ENCODE data around the gene VWF. TPM values are rescaled to one million over a fixed set of nuclear protein-coding genes. Genes with fewer than 3 reads are reported as not detected.

The VWF gene
- total RNA-seq, 2 experiments from 2014 or later, result 0.02 TPM; not detected in 1

GRCh38 chr12:6062757-6063735 is 61.4 kb downstream of the VWF start:
- H3K27me3 Mint-ChIP-seq, result peaks cover 14% of the 10 kb centered on the region
- no peaks in the 10 kb centered on the region for H3K9me3 Mint-ChIP-seq (ENCODE audit: low read depth)
- no peaks in the 10 kb centered on the region for H3K4me1 Mint-ChIP-seq
- ATAC-seq (peak; percentile 72), DNase-seq (peak; percentile 61)
- CTCF ChIA-PET, result interaction anchor here (0.6 to 3.2 kb wide), 4 partner anchors 10 to 221 kb away, joined by 3 to 17 read pairs (median 10); no protein-coding TSS in a partner anchor
- H3K4me3 Mint-ChIP-seq, result no peak overlapping the region
- no peak overlapping the region for H3K27ac Mint-ChIP-seq
- H3K36me3 Mint-ChIP-seq, result no peaks in the 10 kb centered on the region

GRCh38 chr12:6062395-6062756 is 62.1 kb downstream of the VWF start:
- H3K27me3 Mint-ChIP-seq, result peaks cover 13% of the 10 kb centered on the region
- DNase-seq (no peak), ATAC-seq (no peak)
- H3K27ac Mint-ChIP-seq, result no peak overlapping the region
- CTCF ChIA-PET, result no interaction called here
- no peaks in the 10 kb centered on the region for H3K4me1 Mint-ChIP-seq
- no peaks in the 10 kb centered on the region for H3K9me3 Mint-ChIP-seq (ENCODE audit: low read depth)
- H3K4me3 Mint-ChIP-seq, result no peak overlapping the region
- no peaks in the 10 kb centered on the region for H3K36me3 Mint-ChIP-seq

- H3K27ac Mint-ChIP-seq, result no peak overlapping the region
Observed at GRCh38 chr12:6061660-6062059, 62.8 kb downstream of the VWF start.

GRCh38 chr12:6059860-6060565 is 64.5 kb downstream of the VWF start:
- ATAC-seq, result no peak
- Mint-ChIP-seq H3K9me3 (ENCODE audit: low read depth) (no peaks in the 10 kb centered on the region), H3K36me3 (no peaks in the 10 kb centered on the region), H3K27ac (no peak overlapping the region), H3K4me3 (no peak overlapping the region), H3K4me1 (no peaks in the 10 kb centered on the region), H3K27me3 (peaks cover 25% of the 10 kb centered on the region)
- CTCF ChIA-PET, result interaction anchor here (1.5 to 2.0 kb wide), 2 partner anchors 72 to 219 kb away, joined by 4 to 6 read pairs; no protein-coding TSS in a partner anchor
- no peak for DNase-seq

More at GRCh38 chr12:6061660-6062059, 62.8 kb downstream of the VWF start:
- ATAC-seq, result no peak
- Mint-ChIP-seq H3K9me3 (ENCODE audit: low read depth) (no peaks in the 10 kb centered on the region), H3K4me1 (no peaks in the 10 kb centered on the region), H3K4me3 (no peak overlapping the region), H3K36me3 (no peaks in the 10 kb centered on the region), H3K27me3 (peaks cover 17% of the 10 kb centered on the region)
- CTCF ChIA-PET, result interaction anchor here (1.0 to 1.3 kb wide), 2 partner anchors 9 to 24 kb away, joined by 3 read pairs; no protein-coding TSS in a partner anchor
- DNase-seq, result no peak

DNA sequence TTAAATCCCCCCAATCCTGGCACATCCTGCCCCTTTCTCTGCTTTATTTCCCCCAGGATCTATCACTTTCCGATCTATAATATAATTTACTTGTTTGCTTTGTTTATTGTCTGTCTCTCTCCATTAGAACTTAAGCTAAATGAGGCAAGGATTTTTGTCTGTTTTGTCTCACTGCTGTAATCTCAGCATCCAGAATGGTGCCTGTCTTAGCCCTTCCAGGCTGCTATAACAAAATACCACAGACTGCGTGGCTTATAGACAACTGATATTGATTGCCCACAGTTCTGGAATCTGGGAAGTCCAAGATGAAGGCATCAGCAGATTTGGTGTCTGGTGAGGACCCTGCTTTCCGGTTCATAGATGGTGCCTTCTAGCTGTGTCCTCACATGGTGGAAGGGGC is 65.2 kb downstream of the VWF start:
- H3K9me3 Mint-ChIP-seq (ENCODE audit: low read depth), result no peaks in the 10 kb centered on the region
- CTCF ChIA-PET, result interaction anchor here (1.5 to 2.0 kb wide), 2 partner anchors 71 to 220 kb away, joined by 4 to 6 read pairs; no protein-coding TSS in a partner anchor
- H3K27ac Mint-ChIP-seq, result no peak overlapping the region
- no peak for ATAC-seq
- H3K4me3 Mint-ChIP-seq, result no peak overlapping the region
- H3K4me1 Mint-ChIP-seq, result no peaks in the 10 kb centered on the region
- no peaks in the 10 kb centered on the region for H3K36me3 Mint-ChIP-seq
- H3K27me3 Mint-ChIP-seq, result peaks cover 25% of the 10 kb centered on the region
- DNase-seq, result no peak

- ATAC-seq (no peak), DNase-seq (no peak)
- Mint-ChIP-seq H3K36me3 (no peaks in the 10 kb centered on the region), H3K4me1 (no peaks in the 10 kb centered on the region), H3K9me3 (ENCODE audit: low read depth) (no peaks in the 10 kb centered on the region), H3K27ac (no peak overlapping the region), H3K4me3 (no peak overlapping the region), H3K27me3 (peaks cover 25% of the 10 kb centered on the region)
- CTCF ChIA-PET, result interaction anchor here (0.8 to 2.0 kb wide), 3 partner anchors 70 to 220 kb away, joined by 3 to 6 read pairs (median 4); no protein-coding TSS in a partner anchor
Observed at GRCh38 chr12:6058481-6059161, 65.8 kb downstream of the VWF start.

DNA sequence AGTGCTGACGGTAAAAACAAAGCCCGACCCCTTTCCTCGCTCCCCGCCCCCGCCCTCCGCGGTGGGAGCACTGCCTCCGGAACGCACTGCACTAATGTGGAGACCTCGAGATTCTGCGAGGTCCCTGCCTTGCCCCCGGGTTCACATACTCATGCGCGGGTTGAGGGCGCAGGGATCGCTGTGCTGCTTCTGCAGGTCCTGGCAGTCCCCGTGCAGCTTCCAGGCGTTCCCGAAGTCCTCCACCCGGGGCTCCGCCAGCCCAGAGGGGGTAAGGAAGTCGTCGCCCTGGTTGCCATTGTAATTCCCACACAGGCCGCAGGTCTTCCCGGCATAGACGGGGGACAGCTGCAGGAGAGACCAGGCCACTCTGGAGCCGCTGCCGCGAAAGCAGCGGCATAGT is 66.8 kb downstream of the VWF start:
- no peak overlapping the region for H3K27ac Mint-ChIP-seq
- CTCF ChIA-PET, result interaction anchor here (0.8 kb wide), 1 partner anchor 221 kb away, joined by 3 read pairs; no protein-coding TSS in a partner anchor
- no peak for ATAC-seq

GRCh38 chr12:6056406-6057240 is 67.8 kb downstream of the VWF start:
- Mint-ChIP-seq H3K27ac (no peak overlapping the region), H3K4me3 (no peak overlapping the region), H3K36me3 (no peaks in the 10 kb centered on the region), H3K27me3 (peaks cover 25% of the 10 kb centered on the region), H3K9me3 (ENCODE audit: low read depth) (no peaks in the 10 kb centered on the region), H3K4me1 (no peaks in the 10 kb centered on the region)
- DNase-seq, result no peak
- CTCF ChIA-PET, result interaction anchor here (0.8 to 1.6 kb wide), 4 partner anchors 10 to 228 kb away, joined by 3 to 4 read pairs (median 4); no protein-coding TSS in a partner anchor
- ATAC-seq, result peak; percentile 33

More for the DNA sequence above, 66.8 kb downstream of the VWF start:
- no peak for DNase-seq
- Mint-ChIP-seq H3K36me3 (no peaks in the 10 kb centered on the region), H3K9me3 (ENCODE audit: low read depth) (no peaks in the 10 kb centered on the region), H3K4me3 (no peak overlapping the region), H3K4me1 (no peaks in the 10 kb centered on the region), H3K27me3 (peaks cover 25% of the 10 kb centered on the region)

DNA sequence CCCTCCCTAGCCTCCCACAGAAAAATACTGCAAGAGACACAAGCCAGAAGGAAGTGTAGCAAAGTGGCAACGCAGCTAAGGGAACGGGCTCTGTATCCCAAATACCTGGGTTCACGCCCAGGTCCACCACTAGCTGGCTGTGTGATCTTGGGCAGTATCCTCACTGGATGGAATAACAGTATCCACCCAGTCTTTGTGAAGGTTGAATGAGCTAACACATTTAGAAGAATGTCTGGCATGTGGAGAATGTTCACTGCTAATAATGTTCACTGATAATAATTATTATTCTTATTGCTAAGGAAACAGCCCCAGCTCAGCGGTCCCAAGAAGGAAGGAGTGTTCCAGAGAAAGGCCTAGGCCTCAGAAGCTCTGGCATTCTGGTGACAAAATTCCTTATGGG is 70.9 kb downstream of the VWF start:
- ATAC-seq (no peak), DNase-seq (no peak)
- CTCF ChIA-PET, result interaction anchor here (0.7 to 2.0 kb wide), 4 partner anchors 10 to 142 kb away, joined by 3 to 5 read pairs (median 4); no protein-coding TSS in a partner anchor
- Mint-ChIP-seq H3K36me3 (no peaks in the 10 kb centered on the region), H3K9me3 (ENCODE audit: low read depth) (no peaks in the 10 kb centered on the region), H3K27ac (no peak overlapping the region), H3K4me1 (no peaks in the 10 kb centered on the region), H3K27me3 (peaks cover 17% of the 10 kb centered on the region), H3K4me3 (no peak overlapping the region)

GRCh38 chr12:6052940-6053329 is 71.5 kb downstream of the VWF start:
- H3K36me3 Mint-ChIP-seq, result no peaks in the 10 kb centered on the region
- no peak overlapping the region for H3K4me3 Mint-ChIP-seq
- H3K27ac Mint-ChIP-seq, result no peak overlapping the region
- CTCF ChIA-PET, result interaction anchor here (0.7 to 2.0 kb wide), 4 partner anchors 11 to 143 kb away, joined by 3 to 5 read pairs (median 4); no protein-coding TSS in a partner anchor
- H3K9me3 Mint-ChIP-seq (ENCODE audit: low read depth), result no peaks in the 10 kb centered on the region
- DNase-seq (no peak), ATAC-seq (no peak)
- no peaks in the 10 kb centered on the region for H3K4me1 Mint-ChIP-seq
- H3K27me3 Mint-ChIP-seq, result peaks cover 15% of the 10 kb centered on the region

- no peak overlapping the region for H3K27ac Mint-ChIP-seq
- no peaks in the 10 kb centered on the region for H3K36me3 Mint-ChIP-seq
- ATAC-seq, result no peak
- H3K4me1 Mint-ChIP-seq, result no peaks in the 10 kb centered on the region
- no peak for DNase-seq
- peaks cover 15% of the 10 kb centered on the region for H3K27me3 Mint-ChIP-seq
- H3K9me3 Mint-ChIP-seq (ENCODE audit: low read depth), result no peaks in the 10 kb centered on the region
- CTCF ChIA-PET, result interaction anchor here (0.6 to 2.0 kb wide), 6 partner anchors 9 to 143 kb away, joined by 3 to 6 read pairs (median 4); no protein-coding TSS in a partner anchor
- no peak overlapping the region for H3K4me3 Mint-ChIP-seq
Observed at GRCh38 chr12:6052206-6052939, 72.1 kb downstream of the VWF start.

Measured in activated CD8-positive, alpha-beta memory T cell treated with anti-CD3 and anti-CD28 coated beads, Interleukin-2, amount 10 ng/mL, durations not matched to agents 7 days and 5 days (primary cell).